GM20431 (cell line): ENCODE data around the gene LRIG3.

Experiments used
- in situ Hi-C: fragments of 300-500 bp; cut with MseI, MboI; formaldehyde crosslinking; loops from one replicate; pipeline ENCODE4 v1.15.0; 2020; ENCODE audit warnings: low sequenced_read_pairs; ENCODE audit not compliant: unreplicated experiment

The LRIG3 gene

GRCh38 chr12:58934528-58934927 lies 14.2 kb upstream of the LRIG3 start:
- in situ Hi-C loops: no loop called here

- in situ Hi-C loops: no loop called here
These were observed 12.7 kb upstream of the LRIG3 start for GRCh38 chr12:58932806-58933681.

GRCh38 chr12:58931518-58931917 lies 11.2 kb upstream of the LRIG3 start:
- in situ Hi-C loops: no loop called here

GRCh38 chr12:58930770-58931324 lies 10.5 kb upstream of the LRIG3 start:
- in situ Hi-C loops: no loop called here

GRCh38 chr12:58927120-58927519 lies 6.8 kb upstream of the LRIG3 start:
- in situ Hi-C loops: no loop called here

- in situ Hi-C loops: no loop called here
These were observed 6.3 kb upstream of the LRIG3 start for GRCh38 chr12:58926586-58926985.

- in situ Hi-C loops: no loop called here
These were observed 5.4 kb upstream of the LRIG3 start for GRCh38 chr12:58925751-58926150.

GRCh38 chr12:58925111-58925611 lies 4.9 kb upstream of the LRIG3 start:
- in situ Hi-C loops: no loop called here

- in situ Hi-C loops: no loop called here
These were observed 4.3 kb upstream of the LRIG3 start for GRCh38 chr12:58924652-58925051.

GRCh38 chr12:58923781-58924180 lies 3.5 kb upstream of the LRIG3 start:
- in situ Hi-C loops: no loop called here

GRCh38 chr12:58922849-58923248 lies 2.5 kb upstream of the LRIG3 start:
- in situ Hi-C loops: no loop called here

- in situ Hi-C loops: no loop called here
These were observed 907 bp upstream of the LRIG3 start for GRCh38 chr12:58920961-58921861.

GRCh38 chr12:58919231-58920101 lies 838 bp downstream of the LRIG3 start:
- in situ Hi-C loops: no loop called here

GRCh38 chr12:58918469-58918844 lies 1.8 kb downstream of the LRIG3 start:
- in situ Hi-C loops: no loop called here

- in situ Hi-C loops: no loop called here
These were observed 2.4 kb downstream of the LRIG3 start for GRCh38 chr12:58917699-58918468.

- in situ Hi-C loops: no loop called here
These were observed 3.3 kb downstream of the LRIG3 start for GRCh38 chr12:58916921-58917511.

GRCh38 chr12:58916161-58916621 lies 4.1 kb downstream of the LRIG3 start:
- in situ Hi-C loops: no loop called here

GRCh38 chr12:58915634-58916033 lies 4.7 kb downstream of the LRIG3 start:
- in situ Hi-C loops: no loop called here
